ENCODE results near the gene LCN1.
A peak's percentile ranks its signal among the peaks of the same experiment; 100 is the strongest.

The LCN1 gene

GRCh38 chr9:135520916-135521607 lies at the start of gene LCN1:
LCN1 (plus strand) TSS chr9:135521440; CDS start chr9:135521498, 58 bp downstream.
- no peak for DNase-seq

GRCh38 chr9:135471791-135472640 lies 49.2 kb upstream of the LCN1 start:
- no peak for DNase-seq

DNA sequence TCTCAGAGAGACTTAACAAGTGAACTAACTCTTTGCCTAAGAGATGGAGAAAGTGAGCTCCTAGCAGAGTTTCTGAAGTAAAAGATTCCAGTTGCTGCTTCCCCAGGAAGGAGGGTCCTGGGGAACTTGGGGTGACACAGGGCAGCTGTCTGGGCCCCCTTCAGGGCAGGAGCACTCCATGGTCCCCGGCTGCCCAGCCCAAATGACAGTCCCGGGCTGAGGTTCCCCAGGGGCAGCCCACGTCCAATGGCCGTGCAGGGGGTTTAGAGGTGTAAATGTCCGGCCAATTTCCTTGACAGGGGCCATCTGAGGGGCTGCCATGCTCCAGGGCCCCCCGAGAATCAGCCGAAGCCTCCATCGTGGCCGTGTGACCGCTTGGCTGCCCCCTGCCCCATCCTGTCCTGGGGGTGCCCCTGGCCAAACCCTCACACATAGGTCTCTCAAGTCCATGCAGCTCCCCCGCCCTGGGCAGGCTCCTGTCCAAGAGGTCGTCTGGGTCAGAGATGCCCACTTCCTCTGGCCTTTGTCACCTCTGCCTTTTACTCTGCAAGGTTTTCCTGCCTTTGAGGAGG lies 47.2 kb upstream of the LCN1 start:
- DNase-seq = no peak

GRCh38 chr9:135474915-135475314 lies 46.3 kb upstream of the LCN1 start:
- peak; percentile 15 for DNase-seq

GRCh38 chr9:135476561-135477355 lies 44.5 kb upstream of the LCN1 start:
- DNase-seq = no peak

DNA sequence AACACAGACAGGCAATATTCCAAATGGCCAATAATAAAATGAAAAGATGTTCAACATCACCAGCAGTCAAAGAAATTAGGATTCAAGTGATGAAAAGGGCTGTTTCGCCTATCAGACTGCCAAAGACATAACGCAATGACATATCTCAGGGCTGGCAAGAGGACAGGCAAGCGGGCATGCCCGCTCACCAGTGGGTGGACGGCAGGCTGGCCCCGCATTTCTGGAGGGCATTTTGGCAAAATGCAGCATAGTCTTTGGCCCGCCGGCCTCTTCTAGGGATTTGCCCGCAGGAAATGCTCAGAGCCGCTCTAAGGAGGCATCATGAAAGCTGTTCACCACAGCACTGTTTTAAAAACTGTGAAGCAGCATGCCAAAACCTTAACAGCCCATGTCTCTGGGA lies 43.0 kb upstream of the LCN1 start:
- DNase-seq = no peak

DNA sequence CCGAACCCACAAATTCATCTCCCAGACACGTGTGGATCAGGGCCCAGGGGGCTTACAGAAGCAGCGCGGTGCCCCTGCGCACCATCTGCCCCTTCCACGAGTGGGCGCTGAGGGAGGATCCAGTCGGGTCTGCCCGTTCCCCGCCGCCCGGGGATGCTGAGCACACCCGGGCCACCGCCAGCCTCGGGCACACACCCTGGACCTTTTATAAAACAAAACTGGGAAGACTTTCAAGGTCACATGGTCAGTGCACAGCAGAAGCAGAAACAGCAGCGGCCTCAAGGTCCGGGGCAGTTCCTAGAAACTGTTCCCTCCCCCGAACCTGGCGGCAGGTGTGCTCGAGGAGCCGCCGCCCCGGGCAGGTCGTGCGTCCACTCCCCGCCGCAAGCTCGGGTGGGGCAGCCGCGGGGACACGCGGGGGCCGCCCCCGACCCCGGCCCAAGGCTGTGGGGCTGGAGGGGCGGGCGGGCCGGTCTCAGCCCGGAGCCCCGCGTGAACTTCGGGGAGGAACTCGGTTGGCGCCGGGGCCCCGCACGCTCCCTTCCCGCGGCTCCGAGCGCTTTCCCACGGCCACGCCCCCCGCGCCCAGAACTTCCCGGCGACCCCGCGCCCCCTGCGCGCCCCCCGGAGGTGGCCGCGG lies 42.3 kb upstream of the LCN1 start:
- DNase-seq = peak; percentile 52

GRCh38 chr9:135479469-135480052 lies 41.7 kb upstream of the LCN1 start, which contains the start of gene PPP1R26:
PPP1R26 (plus strand) TSS chr9:135479782; CDS start chr9:135484511, 4,729 bp downstream.
- DNase-seq = peak; percentile 10

DNA sequence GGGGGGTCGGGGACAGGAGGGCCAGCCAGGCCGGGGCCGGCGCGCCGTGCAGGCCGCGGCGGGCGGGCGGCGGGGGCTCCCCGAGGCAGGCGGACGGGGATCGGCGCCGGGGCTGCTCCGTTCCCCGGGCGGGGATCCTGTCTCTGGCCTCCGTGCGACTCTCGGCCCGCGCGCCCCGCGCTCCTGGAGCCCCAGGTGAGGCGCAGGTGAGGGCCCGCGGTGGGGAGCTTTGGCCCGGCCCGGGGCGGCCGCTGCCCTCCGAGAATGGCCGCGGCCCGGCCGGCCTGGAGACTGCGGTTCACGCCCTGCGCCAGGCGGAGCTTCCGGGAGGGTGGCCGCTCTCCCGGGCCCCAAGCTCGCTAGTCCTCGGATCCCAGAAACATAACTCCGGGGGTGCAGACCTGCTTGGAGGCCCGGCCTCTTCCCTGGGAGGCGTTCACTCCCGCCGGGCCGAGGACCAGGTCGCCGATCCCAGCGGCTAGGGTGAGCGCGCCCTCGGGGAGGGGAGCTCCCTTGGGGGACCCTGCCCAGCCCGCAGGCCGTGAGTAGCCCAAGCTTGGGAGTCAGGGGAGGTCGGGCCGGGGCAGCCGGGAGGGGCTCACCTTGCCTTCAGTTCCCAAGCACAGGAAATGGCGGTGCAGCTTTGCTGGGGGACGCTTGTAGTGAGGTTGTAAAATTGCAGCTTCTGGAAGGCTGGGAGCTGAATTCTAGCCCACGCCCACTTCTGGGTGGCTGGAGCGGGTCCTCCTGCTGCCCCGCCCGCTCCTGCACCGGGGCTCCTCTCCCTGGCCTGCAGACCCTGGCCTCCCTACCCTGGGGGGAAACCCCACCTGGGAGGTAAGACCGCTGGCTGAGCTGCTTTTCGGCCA lies 40.9 kb upstream of the LCN1 start:
- DNase-seq = peak; percentile 5

DNA sequence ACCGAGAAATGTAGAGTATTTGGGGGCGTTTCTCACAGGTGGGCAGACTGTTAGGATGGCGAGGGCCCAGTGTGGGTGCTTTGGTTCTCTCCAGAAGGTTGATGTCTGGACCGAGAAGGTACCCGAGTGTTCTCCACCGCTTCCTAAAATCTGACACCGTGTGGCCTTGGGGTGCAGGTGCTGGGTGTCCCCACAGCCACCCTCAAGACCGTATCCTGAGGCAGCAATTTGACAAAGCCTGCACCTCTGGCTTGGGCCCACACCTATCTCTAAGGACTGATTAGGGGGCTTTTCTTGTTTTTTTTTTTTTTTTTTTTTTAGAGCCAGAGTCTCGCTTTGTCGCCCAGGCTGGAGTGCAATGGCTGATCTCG lies 40.3 kb upstream of the LCN1 start:
- DNase-seq = no peak

DNA sequence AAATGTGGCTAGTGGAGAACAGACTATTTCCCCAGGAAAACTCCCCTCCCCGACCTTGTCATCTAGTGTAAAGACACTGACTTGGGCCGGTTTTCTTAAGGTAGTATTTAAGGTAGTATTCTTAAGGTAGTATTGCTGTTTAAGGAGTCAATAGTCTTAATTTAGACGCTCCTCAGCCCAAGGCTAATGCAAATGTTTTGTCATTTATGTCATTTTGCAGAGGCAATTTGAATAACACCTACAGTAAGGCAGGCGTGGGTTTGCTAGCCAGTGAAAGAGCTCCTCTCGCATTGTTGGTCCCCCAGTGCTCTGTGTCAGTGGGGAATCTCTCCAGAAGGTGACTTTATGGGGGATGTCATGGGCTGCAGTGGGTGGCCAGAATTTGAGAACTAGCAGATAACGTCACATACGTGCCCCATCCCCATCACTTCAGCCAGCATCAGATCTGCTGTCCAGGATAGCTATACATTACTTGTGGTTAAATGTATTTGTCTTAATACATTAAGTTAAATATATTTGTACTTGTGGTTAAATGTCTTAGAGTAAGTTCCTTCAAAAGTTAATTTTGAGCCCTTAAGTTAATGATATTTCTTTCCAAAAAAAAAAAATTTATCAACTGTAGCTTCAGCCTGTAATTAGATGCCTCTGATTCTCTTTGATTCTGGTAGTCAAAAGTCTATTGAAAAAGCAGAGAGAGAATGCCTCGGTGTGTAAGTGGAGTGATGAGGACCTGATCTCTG lies 39.1 kb upstream of the LCN1 start:
- no peak for DNase-seq

DNA sequence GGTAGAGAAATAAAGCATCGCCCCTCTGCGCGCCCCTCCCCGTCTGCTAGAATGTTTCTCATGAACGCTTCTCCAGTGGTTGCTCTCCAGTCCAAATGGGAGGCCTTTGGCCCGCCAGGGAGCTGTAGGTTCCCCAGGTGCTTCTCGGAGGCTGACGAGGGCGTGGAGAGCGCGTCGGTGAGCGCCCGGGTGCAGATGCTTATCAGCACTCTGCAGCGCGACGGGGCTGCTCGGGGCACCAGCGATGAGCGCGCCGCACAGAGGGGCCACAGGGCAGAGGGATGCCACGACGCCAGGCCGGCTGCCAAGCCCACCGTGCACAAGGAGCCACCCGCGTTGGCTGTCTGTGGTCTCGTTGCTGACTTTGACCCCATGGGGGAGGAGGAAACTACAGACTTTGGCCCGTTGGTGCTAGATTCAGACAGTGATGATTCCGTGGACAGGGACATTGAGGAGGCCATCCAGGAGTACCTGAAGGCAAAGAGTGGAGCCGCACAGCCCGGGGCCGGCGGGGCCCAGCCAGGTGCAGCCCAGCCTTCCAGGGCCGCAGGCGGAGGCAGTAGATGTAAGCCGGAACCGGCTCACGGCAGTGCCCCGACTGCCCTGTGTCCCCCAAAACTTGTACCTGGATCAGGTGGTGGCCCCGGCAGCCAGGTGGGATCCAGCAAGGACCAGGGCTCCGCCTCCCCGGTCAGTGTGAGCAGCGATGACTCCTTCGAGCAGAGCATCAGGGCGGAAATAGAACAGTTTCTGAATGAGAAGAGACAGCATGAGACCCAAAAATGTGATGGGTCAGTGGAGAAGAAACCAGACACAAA lies 36.6 kb upstream of the LCN1 start:
- no peak for DNase-seq

GRCh38 chr9:135485385-135485784 lies 35.9 kb upstream of the LCN1 start:
- no peak for DNase-seq

GRCh38 chr9:135485832-135486231 lies 35.4 kb upstream of the LCN1 start:
- no peak for DNase-seq

- no peak for DNase-seq
These were observed 34.8 kb upstream of the LCN1 start for GRCh38 chr9:135486267-135487065.

DNA sequence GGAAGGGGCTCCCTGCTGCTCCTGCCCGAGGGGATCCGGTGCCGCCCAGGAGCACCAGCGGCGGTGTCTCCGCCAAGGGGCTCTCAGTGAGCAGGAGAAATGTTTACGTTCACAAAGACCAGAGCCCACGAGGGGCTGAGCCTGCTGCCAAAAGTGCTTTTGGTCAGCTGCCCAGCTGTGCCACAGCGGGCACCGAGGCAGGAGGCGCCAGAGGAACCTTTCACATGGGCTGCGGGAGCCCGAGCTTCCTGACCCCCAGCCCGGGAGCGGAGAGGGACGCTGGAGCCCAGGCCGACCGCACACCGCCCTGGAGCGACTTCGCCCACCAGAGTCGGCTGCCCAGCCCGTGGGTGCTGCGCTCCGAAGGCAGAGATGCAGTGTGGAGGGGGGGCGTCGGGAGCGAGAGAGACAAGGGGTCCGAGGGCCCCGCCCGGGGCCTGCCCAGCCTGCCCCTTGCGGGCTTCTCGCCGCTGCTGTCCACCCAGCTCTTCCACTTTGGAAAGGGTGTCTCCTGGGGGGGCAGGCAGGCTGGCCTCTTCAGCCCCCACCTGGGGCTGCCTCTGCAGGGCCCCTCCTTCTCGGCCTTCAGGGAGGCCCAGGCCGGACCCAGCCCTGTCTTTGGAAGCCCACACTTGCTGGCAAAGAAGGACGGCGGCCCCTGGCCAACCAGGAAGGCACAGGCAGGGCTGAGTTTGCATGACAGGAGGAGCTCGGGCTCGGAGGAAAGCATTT lies 33.8 kb upstream of the LCN1 start:
- DNase-seq = no peak

- no peak for DNase-seq
These were observed 33.3 kb upstream of the LCN1 start for GRCh38 chr9:135488013-135488330.

GRCh38 chr9:135488527-135488926 lies 32.7 kb upstream of the LCN1 start:
- no peak for DNase-seq

Data from midbrain (tissue), 1 donor.